Brain pericyte (primary cell): ENCODE measurements around the gene AAR2.

Experiments used
- DNase-seq: peaks from one replicate; pipeline ENCODE4 v3.0.0-alpha.2; 2012; ENCODE audit warnings: low read depth, low spot score

AAR2 gene

GRCh38 chr20:36218380-36219064 is 17.8 kb upstream of the AAR2 start:
- DNase-seq: no peak

GRCh38 chr20:36219671-36220220 is 16.5 kb upstream of the AAR2 start:
- DNase-seq: no peak

GRCh38 chr20:36225666-36226065 is 10.6 kb upstream of the AAR2 start:
- no peak for DNase-seq

GRCh38 chr20:36228770-36229169 is 7.5 kb upstream of the AAR2 start:
- DNase-seq: no peak

GRCh38 chr20:36230019-36230418 is 6.3 kb upstream of the AAR2 start:
- DNase-seq: no peak

GRCh38 chr20:36231331-36231730 is 4.9 kb upstream of the AAR2 start:
- DNase-seq: no peak

- no peak for DNase-seq
These were observed 1.4 kb upstream of the AAR2 start for GRCh38 chr20:36234771-36235320.

GRCh38 chr20:36236786-36237121 is 476 bp downstream of the AAR2 start:
- DNase-seq: no peak

- no peak for DNase-seq
These were observed 1.2 kb downstream of the AAR2 start for GRCh38 chr20:36237477-36237876.

- no peak for DNase-seq
These were observed 1.9 kb downstream of the AAR2 start for GRCh38 chr20:36238153-36238552.

- DNase-seq: no peak
These were observed 2.5 kb downstream of the AAR2 start for GRCh38 chr20:36238760-36239159.

GRCh38 chr20:36240076-36240475 is 3.8 kb downstream of the AAR2 start:
- DNase-seq: no peak

- DNase-seq: no peak
These were observed 5.4 kb downstream of the AAR2 start for GRCh38 chr20:36241678-36242077.

GRCh38 chr20:36243726-36244125 is 7.4 kb downstream of the AAR2 start:
- DNase-seq: no peak

GRCh38 chr20:36246401-36246800 is 10.1 kb downstream of the AAR2 start:
- no peak for DNase-seq

GRCh38 chr20:36248836-36249235 is 12.6 kb downstream of the AAR2 start:
- no peak for DNase-seq

GRCh38 chr20:36249450-36249849 is 13.2 kb downstream of the AAR2 start:
- DNase-seq: no peak

GRCh38 chr20:36251426-36251825 is 15.1 kb downstream of the AAR2 start:
- no peak for DNase-seq

GRCh38 chr20:36252511-36252910 is 16.2 kb downstream of the AAR2 start:
- no peak for DNase-seq

- DNase-seq: no peak
These were observed 16.8 kb downstream of the AAR2 start for GRCh38 chr20:36253036-36253435.

- no peak for DNase-seq
These were observed 17.8 kb downstream of the AAR2 start for GRCh38 chr20:36254076-36254475.

GRCh38 chr20:36255445-36255844 is 19.2 kb downstream of the AAR2 start:
- DNase-seq: no peak

- no peak for DNase-seq
These were observed 23.1 kb downstream of the AAR2 start for GRCh38 chr20:36259177-36260061.
